GM21423 (cell line): ENCODE results near the gene BIRC7.

ENCODE experiments used
- ATAC-seq: cut with Tn5 transposase; IDR thresholded peaks from one replicate; pipeline ENCODE4 v1.9.1; 2021; ENCODE audit warnings: mild to moderate bottlenecking, moderate library complexity; ENCODE audit not compliant: unreplicated experiment

BIRC7 gene

GRCh38 chr20:63280371-63280770 lies 44.7 kb downstream of the BIRC7 start:
- no peak for ATAC-seq

GRCh38 chr20:63280929-63281545 lies 45.3 kb downstream of the BIRC7 start:
- no peak for ATAC-seq

GRCh38 chr20:63281742-63282665 lies 46.3 kb downstream of the BIRC7 start:
- ATAC-seq = no peak

- no peak for ATAC-seq
Observed at GRCh38 chr20:63282946-63283345, 47.2 kb downstream of the BIRC7 start.

- ATAC-seq = no peak
Observed at GRCh38 chr20:63283397-63284082, 47.8 kb downstream of the BIRC7 start.

GRCh38 chr20:63284083-63284440 lies 48.4 kb downstream of the BIRC7 start:
- ATAC-seq = no peak

GRCh38 chr20:63284544-63284949 lies 48.8 kb downstream of the BIRC7 start:
- ATAC-seq = no peak

GRCh38 chr20:63284981-63285524 lies 49.3 kb downstream of the BIRC7 start:
- ATAC-seq = no peak

GRCh38 chr20:63285636-63286615 lies 50.2 kb downstream of the BIRC7 start:
- no peak for ATAC-seq

GRCh38 chr20:63286781-63287696 lies 51.3 kb downstream of the BIRC7 start:
- no peak for ATAC-seq

GRCh38 chr20:63287697-63288580 lies 52.2 kb downstream of the BIRC7 start:
- no peak for ATAC-seq

- no peak for ATAC-seq
Observed at GRCh38 chr20:63288581-63289251, 53.0 kb downstream of the BIRC7 start.

- no peak for ATAC-seq
Observed at GRCh38 chr20:63289311-63290135, 53.8 kb downstream of the BIRC7 start.
